ENCODE measurements around the gene PTPRN.

- TF ChIP-seq CTCF (IDR thresholded peaks at IDR 0.05), result no peak
- TF ChIP-seq ZFX (IDR thresholded peaks at IDR 0.05; ENCODE audit: borderline replicate concordance), result no peak
Observed at GRCh38 chr2:219289195-219289536, 20.0 kb downstream of the PTPRN start.
